SU-DHL-6 (cell line): Measurements from ENCODE around the gene XPO6.
"Not testable (repeated sequence)": the region's sequence is repeated elsewhere in the genome, so short reads cannot be mapped to it uniquely, and the experiment has no call there.

Experiments
- H2AFZ ChIP-seq: fragments of 200-600 bp; sonication (generic); 2 replicates; pipeline ENCODE4 v1.6.1; 2014; ENCODE audit warnings: low read depth, mild to moderate bottlenecking, moderate library complexity, mixed read lengths, antibody characterized with exemption, low read length; ENCODE audit not compliant: severe bottlenecking
- H3F3A ChIP-seq: fragments of 200-600 bp; shearing (Covaris generic); 2 replicates; pipeline ENCODE4 v1.6.0; 2016; ENCODE audit warnings: antibody characterized with exemption, mild to moderate bottlenecking; ENCODE audit not compliant: insufficient read depth
- H3K27ac ChIP-seq: fragments of 200-600 bp; sonication (generic); 2 replicates; pipeline ENCODE4 v1.5.1; 2016; ENCODE audit warnings: low read depth, mild to moderate bottlenecking, low read length, moderate library complexity, mixed read lengths
- H3K27me3 ChIP-seq: fragments of 200-600 bp; sonication (generic), shearing (Covaris generic); 2 replicates; pipeline ENCODE4 v1.6.0; 2014; ENCODE audit warnings: mild to moderate bottlenecking, low read length
- H3K36me3 ChIP-seq: fragments of 200-600 bp; sonication (generic); 2 replicates; pipeline ENCODE4 v1.6.1; 2014; ENCODE audit warnings: mild to moderate bottlenecking, low read length, mixed read lengths
- H3K4me2 ChIP-seq: fragments of 300-600, 200-600 bp; shearing (Covaris generic), sonication (generic); 2 replicates; pipeline ENCODE4 v1.6.0; 2014; ENCODE audit warnings: low read length, low read depth, mild to moderate bottlenecking; ENCODE audit not compliant: poor library complexity, severe bottlenecking
- H3K4me3 ChIP-seq: fragments of 200-600 bp; sonication (generic); 2 replicates; pipeline ENCODE4 v1.5.1; 2014; ENCODE audit warnings: antibody characterized with exemption, low read length, mild to moderate bottlenecking, mixed read lengths; ENCODE audit not compliant: insufficient read depth, poor library complexity, severe bottlenecking
- H3K79me2 ChIP-seq: fragments of 200-600 bp; sonication (generic); 2 replicates; pipeline ENCODE4 v1.6.1; 2014; ENCODE audit warnings: mild to moderate bottlenecking, low read length, moderate library complexity; ENCODE audit not compliant: insufficient read depth
- H3K9ac ChIP-seq: fragments of 200-600 bp; sonication (generic); 2 replicates; pipeline ENCODE4 v1.7.0; 2014; ENCODE audit warnings: mild to moderate bottlenecking, low read length
- H3K9me2 ChIP-seq: fragments of 200-600 bp; sonication (generic); replicated peaks from 2 replicates; pipeline ENCODE4 v1.6.1; 2014; ENCODE audit warnings: low read length; ENCODE audit not compliant: insufficient read depth
- H3K9me3 ChIP-seq: fragments of 200-600 bp; sonication (generic); 2 replicates; pipeline ENCODE4 v1.6.1; 2014; ENCODE audit warnings: low read length, mixed read lengths; ENCODE audit not compliant: insufficient read depth
- H4K20me1 ChIP-seq: fragments of 200-600 bp; sonication (generic); 2 replicates; pipeline ENCODE4 v1.6.1; 2014; ENCODE audit warnings: low read depth, mild to moderate bottlenecking, antibody characterized with exemption, low read length, moderate library complexity, mixed read lengths
- EZH2phosphoT487 ChIP-seq: fragments of 200-600 bp; sonication (generic), shearing (Covaris generic); conservative IDR thresholded peaks from 2 replicates; pipeline ENCODE4 v1.6.1; 2018; ENCODE audit warnings: mild to moderate bottlenecking, antibody characterized with exemption, low read length, moderate library complexity, mixed read lengths
- TF ChIP-seq, protein P1 (sequence below): fragments of 200-600 bp; sonication (generic); IDR thresholded peaks from one replicate; pipeline ENCODE4 v1.5.1; 2017; ENCODE audit warnings: antibody characterized with exemption, mild to moderate bottlenecking, low read length, moderate library complexity; ENCODE audit not compliant: insufficient read depth, poor library complexity, severe bottlenecking

XPO6 gene

GRCh38 chr16:28120754-28121153 is 91.0 kb downstream of the XPO6 start:
- H3K36me3 ChIP-seq, result peaks cover 26% of the 10 kb centered on the region; the same call in 1 of the 2 replicates
- no peaks in the 10 kb centered on the region for H3K27me3 ChIP-seq
- no peaks in the 10 kb centered on the region for H3K9me2 ChIP-seq
- no peaks in the 10 kb centered on the region for H3K9me3 ChIP-seq
- no peak for TF ChIP-seq EZH2phosphoT487
- TF ChIP-seq, protein P1, sequence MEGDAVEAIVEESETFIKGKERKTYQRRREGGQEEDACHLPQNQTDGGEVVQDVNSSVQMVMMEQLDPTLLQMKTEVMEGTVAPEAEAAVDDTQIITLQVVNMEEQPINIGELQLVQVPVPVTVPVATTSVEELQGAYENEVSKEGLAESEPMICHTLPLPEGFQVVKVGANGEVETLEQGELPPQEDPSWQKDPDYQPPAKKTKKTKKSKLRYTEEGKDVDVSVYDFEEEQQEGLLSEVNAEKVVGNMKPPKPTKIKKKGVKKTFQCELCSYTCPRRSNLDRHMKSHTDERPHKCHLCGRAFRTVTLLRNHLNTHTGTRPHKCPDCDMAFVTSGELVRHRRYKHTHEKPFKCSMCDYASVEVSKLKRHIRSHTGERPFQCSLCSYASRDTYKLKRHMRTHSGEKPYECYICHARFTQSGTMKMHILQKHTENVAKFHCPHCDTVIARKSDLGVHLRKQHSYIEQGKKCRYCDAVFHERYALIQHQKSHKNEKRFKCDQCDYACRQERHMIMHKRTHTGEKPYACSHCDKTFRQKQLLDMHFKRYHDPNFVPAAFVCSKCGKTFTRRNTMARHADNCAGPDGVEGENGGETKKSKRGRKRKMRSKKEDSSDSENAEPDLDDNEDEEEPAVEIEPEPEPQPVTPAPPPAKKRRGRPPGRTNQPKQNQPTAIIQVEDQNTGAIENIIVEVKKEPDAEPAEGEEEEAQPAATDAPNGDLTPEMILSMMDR, result no peak
- no peak overlapping the region for H3K4me2 ChIP-seq
- H3F3A ChIP-seq, result no peaks in the 10 kb centered on the region
- H3K4me3 ChIP-seq, result no peak overlapping the region
- H3K9ac ChIP-seq, result no peak overlapping the region
- no peak overlapping the region for H2AFZ ChIP-seq
- no peak overlapping the region for H3K27ac ChIP-seq
- no peaks in the 10 kb centered on the region for H3K79me2 ChIP-seq
- H4K20me1 ChIP-seq, result no peaks in the 10 kb centered on the region

DNA sequence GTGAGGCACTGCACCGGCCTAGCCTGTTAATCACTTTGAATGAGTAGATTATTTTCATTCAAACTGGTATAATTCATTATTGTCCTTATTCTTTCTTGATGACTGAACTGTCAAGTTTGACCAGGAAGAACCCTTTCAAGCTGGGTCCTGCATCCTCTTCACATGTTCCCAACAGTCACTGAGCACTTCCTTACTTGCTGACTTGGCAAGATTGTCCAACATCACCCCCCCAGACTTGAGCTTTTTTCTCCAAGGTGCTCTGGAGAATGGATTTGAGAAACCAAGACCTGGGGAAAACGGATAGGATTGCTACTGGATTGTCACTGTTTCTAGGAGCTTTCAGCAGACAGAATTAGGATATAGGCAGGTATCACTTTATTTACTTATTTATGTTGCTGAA is 93.1 kb downstream of the XPO6 start:
- no peak overlapping the region for H3K27ac ChIP-seq
- H4K20me1 ChIP-seq, result no peaks in the 10 kb centered on the region
- no peaks in the 10 kb centered on the region for H3K9me2 ChIP-seq
- no peak overlapping the region for H3K9ac ChIP-seq
- H3F3A ChIP-seq, result no peaks in the 10 kb centered on the region
- no peak overlapping the region for H3K4me3 ChIP-seq
- H2AFZ ChIP-seq, result no peak overlapping the region
- no peaks in the 10 kb centered on the region for H3K9me3 ChIP-seq
- no peaks in the 10 kb centered on the region for H3K27me3 ChIP-seq
- peaks cover 30% of the 10 kb centered on the region; the same call in 1 of the 2 replicates for H3K36me3 ChIP-seq
- no peaks in the 10 kb centered on the region for H3K79me2 ChIP-seq
- no peak for TF ChIP-seq EZH2phosphoT487
- TF ChIP-seq, protein P1, result no peak
- no peak overlapping the region for H3K4me2 ChIP-seq

DNA sequence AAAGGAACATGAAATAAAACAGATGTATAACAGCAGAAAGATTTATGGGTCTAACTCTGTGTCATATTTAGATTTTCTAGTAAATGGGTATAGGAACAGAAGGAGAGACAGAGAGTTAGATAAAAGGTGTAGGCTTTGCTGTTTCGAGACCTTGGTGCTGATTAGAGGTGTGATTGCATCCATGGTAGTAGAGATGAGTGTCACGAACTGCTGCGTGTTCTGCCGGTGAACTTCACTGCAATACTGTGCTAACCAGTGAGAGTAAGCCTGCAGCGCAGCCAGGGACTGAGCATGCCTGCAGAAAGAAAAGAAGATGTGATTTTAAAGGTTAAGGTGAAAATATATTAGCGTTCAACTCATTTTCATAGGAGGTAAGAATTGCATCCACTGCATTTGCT is 94.6 kb downstream of the XPO6 start:
- H2AFZ ChIP-seq, result no peak overlapping the region
- TF ChIP-seq EZH2phosphoT487, result no peak
- TF ChIP-seq, protein P1, result no peak
- H3K4me3 ChIP-seq, result no peak overlapping the region
- H3K9me3 ChIP-seq, result no peaks in the 10 kb centered on the region
- H3K9ac ChIP-seq, result no peak overlapping the region
- no peaks in the 10 kb centered on the region for H3F3A ChIP-seq
- H3K79me2 ChIP-seq, result no peaks in the 10 kb centered on the region
- H3K27ac ChIP-seq, result no peak overlapping the region
- H3K36me3 ChIP-seq, result peaks cover 29% of the 10 kb centered on the region; the same call in 1 of the 2 replicates
- H3K4me2 ChIP-seq, result no peak overlapping the region
- no peaks in the 10 kb centered on the region for H4K20me1 ChIP-seq
- no peaks in the 10 kb centered on the region for H3K27me3 ChIP-seq
- H3K9me2 ChIP-seq, result no peaks in the 10 kb centered on the region

GRCh38 chr16:28115866-28116265 is 95.9 kb downstream of the XPO6 start:
- H3K9ac ChIP-seq, H4K20me1 ChIP-seq, H3K4me2 ChIP-seq, H3K27me3 ChIP-seq, H3F3A ChIP-seq, H3K79me2 ChIP-seq, H3K9me2 ChIP-seq, H3K27ac ChIP-seq, H3K4me3 ChIP-seq, H2AFZ ChIP-seq, H3K9me3 ChIP-seq: not testable (repeated sequence)
- peaks cover 22% of the 10 kb centered on the region; the same call in 1 of the 2 replicates for H3K36me3 ChIP-seq
